OCI-LY7 (cell line): ENCODE results near the gene PHETA2. TPM values are rescaled to one million over a fixed set of nuclear protein-coding genes. Genes with fewer than 3 reads are reported as not detected.

ENCODE experiments used
- BruUV-seq: library from RNA; stranded (reverse); fragments of 400-500 nt; replicated peaks from 2 replicates; lab custom pipeline; 2021; lab: Mats Ljungman, UMichigan
- CTCF ChIA-PET: fragments of 300-600 bp; sonication (Branson Sonifier 250); formaldehyde crosslinking; loops from one replicate; lab custom pipeline; 2022; ENCODE audit warnings: antibody characterized with exemption; ENCODE audit not compliant: unreplicated experiment; lab: Charles Lee
- POLR2A ChIA-PET: fragments of 300-600 bp; sonication (Branson Sonifier 250); formaldehyde crosslinking; loops from one replicate; lab custom pipeline; 2022; ENCODE audit warnings: antibody characterized with exemption; lab: Charles Lee
- DNase-seq: peaks from one replicate; pipeline ENCODE4 v3.0.0-alpha.2; 2015; ENCODE audit warnings: low spot score
- H2AFZ ChIP-seq: fragments of 200-600 bp; sonication (generic), shearing (Covaris generic); 2 replicates; pipeline ENCODE4 v1.6.1; 2014; ENCODE audit warnings: mild to moderate bottlenecking, antibody characterized with exemption, low read length, moderate library complexity
- H3K27ac ChIP-seq: fragments of 200-600 bp; sonication (generic); 2 replicates; pipeline ENCODE4 v1.5.1; 2014; ENCODE audit warnings: mixed run types, low read depth, mild to moderate bottlenecking, moderate library complexity, low read length, inconsistent platforms; ENCODE audit not compliant: poor library complexity, severe bottlenecking
- H3K36me3 ChIP-seq: fragments of 200-600 bp; sonication (generic); 2 replicates; pipeline ENCODE4 v1.6.1; 2014; ENCODE audit warnings: mild to moderate bottlenecking, antibody characterized with exemption, low read length, moderate library complexity, mixed read lengths; ENCODE audit not compliant: insufficient read depth
- H3K4me1 ChIP-seq: fragments of 200-600 bp; sonication (generic); 2 replicates; pipeline ENCODE4 v1.5.1; 2014; ENCODE audit warnings: mild to moderate bottlenecking, low read length; ENCODE audit not compliant: insufficient read depth, poor library complexity, severe bottlenecking
- H3K4me2 ChIP-seq: fragments of 200-600 bp; sonication (generic); 2 replicates; pipeline ENCODE4 v1.6.1; 2014; ENCODE audit warnings: mild to moderate bottlenecking, low read length
- H3K4me3 ChIP-seq: fragments of 200-600 bp; sonication (generic); 2 replicates; pipeline ENCODE4 v1.5.1; 2014; ENCODE audit warnings: mild to moderate bottlenecking, low read depth, low read length; ENCODE audit not compliant: poor library complexity, severe bottlenecking
- H3K79me2 ChIP-seq: fragments of 200-600 bp; sonication (generic); 2 replicates; pipeline ENCODE4 v1.6.1; 2016; ENCODE audit warnings: low read depth, mild to moderate bottlenecking, low read length, moderate library complexity, mixed read lengths; ENCODE audit not compliant: insufficient read depth
- H3K9me2 ChIP-seq: fragments of 200-600 bp; sonication (generic); 2 replicates; pipeline ENCODE4 v1.6.1; 2016; ENCODE audit warnings: mild to moderate bottlenecking, low read length, mixed read lengths; ENCODE audit not compliant: insufficient read depth
- H3K9me3 ChIP-seq: fragments of 200-600 bp; sonication (generic); 2 replicates; pipeline ENCODE4 v1.6.1; 2014; ENCODE audit warnings: mild to moderate bottlenecking, mixed run types, low read length, mixed read lengths
- H4K20me1 ChIP-seq: fragments of 200-600 bp; sonication (generic); 2 replicates; pipeline ENCODE4 v1.6.1; 2014; ENCODE audit warnings: mild to moderate bottlenecking, antibody characterized with exemption, low read length, moderate library complexity, mixed read lengths; ENCODE audit not compliant: insufficient read depth
- EZH2phosphoT487 ChIP-seq: fragments of 200-600 bp; sonication (generic); IDR thresholded peaks from 2 replicates; pipeline ENCODE4 v1.6.1; 2018; ENCODE audit warnings: low read depth, borderline replicate concordance, mild to moderate bottlenecking, mixed run types, antibody characterized with exemption, low read length, moderate library complexity, mixed read lengths
- intact Hi-C: fragments of 100-400 bp; cut with micrococcal nuclease; formaldehyde crosslinking; loops from one replicate; pipeline ENCODE4 v1.10.0; 2022; ENCODE audit not compliant: unreplicated experiment
- total RNA-seq, 2 experiments: library from RNA; depleted of rRNA in 1 of 2; stranded (reverse); fragments of >200 nt in 1 of 2; shearing (Covaris generic) in 1 of 2; gene quantifications; 2 replicates each; pipeline ENCODE4 v1.2.3, GENCODE V29; 2014 to 2022
- TF ChIP-seq, protein P1 (sequence below): fragments of 200-600 bp; sonication (generic); conservative IDR thresholded peaks from 2 replicates; pipeline ENCODE4 v1.5.1; 2014; ENCODE audit warnings: mild to moderate bottlenecking, antibody characterized with exemption, low read length, moderate library complexity, mixed read lengths

Gene PHETA2
- total RNA-seq, 2 experiments from 2014 or later: 0.23 TPM; not detected in 1

DNA sequence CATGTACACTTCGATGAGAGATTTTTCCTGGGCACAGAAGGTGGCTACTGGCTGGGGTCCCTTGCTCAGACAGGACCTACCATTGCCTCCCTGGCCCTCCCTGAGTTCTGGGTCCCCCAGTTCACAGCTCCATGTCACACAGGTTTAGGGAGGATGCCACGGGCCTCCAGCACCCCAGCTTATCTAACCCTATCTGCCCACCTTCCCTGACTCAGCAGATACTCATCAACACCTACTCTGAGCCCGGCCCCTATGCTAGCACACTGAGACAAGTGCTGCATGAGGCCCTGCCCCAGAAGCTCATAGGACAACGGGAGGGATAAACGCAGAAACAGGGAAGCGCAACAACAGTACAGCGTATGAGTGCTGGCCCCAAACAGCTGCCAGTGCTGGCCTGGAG lies 13.0 kb upstream of the PHETA2 start:
- H3K4me2 ChIP-seq: no peak overlapping the region
- no TSS peak for BruUV-seq
- peaks cover 74% of the 10 kb centered on the region for H3K36me3 ChIP-seq
- peaks cover 13% of the 10 kb centered on the region for H3K9me3 ChIP-seq
- intact Hi-C loops: no loop called here
- no peaks in the 10 kb centered on the region for H3K79me2 ChIP-seq
- H3K9me2 ChIP-seq: no peaks in the 10 kb centered on the region
- no peak overlapping the region for H3K27ac ChIP-seq
- no peak overlapping the region for H2AFZ ChIP-seq
- no peaks in the 10 kb centered on the region for H3K4me1 ChIP-seq
- H3K4me3 ChIP-seq: no peak overlapping the region
- ChIA-PET POLR2A (interaction anchor here (0.5 to 1.0 kb wide), 3 partner anchors 27 to 799 kb away, joined by 3 to 5 read pairs (median 4); no protein-coding TSS in a partner anchor), CTCF (no interaction called here)
- TF ChIP-seq, protein P1, sequence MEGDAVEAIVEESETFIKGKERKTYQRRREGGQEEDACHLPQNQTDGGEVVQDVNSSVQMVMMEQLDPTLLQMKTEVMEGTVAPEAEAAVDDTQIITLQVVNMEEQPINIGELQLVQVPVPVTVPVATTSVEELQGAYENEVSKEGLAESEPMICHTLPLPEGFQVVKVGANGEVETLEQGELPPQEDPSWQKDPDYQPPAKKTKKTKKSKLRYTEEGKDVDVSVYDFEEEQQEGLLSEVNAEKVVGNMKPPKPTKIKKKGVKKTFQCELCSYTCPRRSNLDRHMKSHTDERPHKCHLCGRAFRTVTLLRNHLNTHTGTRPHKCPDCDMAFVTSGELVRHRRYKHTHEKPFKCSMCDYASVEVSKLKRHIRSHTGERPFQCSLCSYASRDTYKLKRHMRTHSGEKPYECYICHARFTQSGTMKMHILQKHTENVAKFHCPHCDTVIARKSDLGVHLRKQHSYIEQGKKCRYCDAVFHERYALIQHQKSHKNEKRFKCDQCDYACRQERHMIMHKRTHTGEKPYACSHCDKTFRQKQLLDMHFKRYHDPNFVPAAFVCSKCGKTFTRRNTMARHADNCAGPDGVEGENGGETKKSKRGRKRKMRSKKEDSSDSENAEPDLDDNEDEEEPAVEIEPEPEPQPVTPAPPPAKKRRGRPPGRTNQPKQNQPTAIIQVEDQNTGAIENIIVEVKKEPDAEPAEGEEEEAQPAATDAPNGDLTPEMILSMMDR: no peak
- no peak for TF ChIP-seq EZH2phosphoT487
- DNase-seq: no peak
- H4K20me1 ChIP-seq: no peaks in the 10 kb centered on the region

- no peak overlapping the region for H3K4me3 ChIP-seq
- no peak overlapping the region for H3K4me2 ChIP-seq
- intact Hi-C loops: no loop called here
- no peak overlapping the region for H2AFZ ChIP-seq
- no peak for TF ChIP-seq EZH2phosphoT487
- TF ChIP-seq, protein P1: no peak
- ChIA-PET POLR2A (interaction anchor here (0.8 kb wide), 1 partner anchor 283 kb away, joined by 3 read pairs; no protein-coding TSS in a partner anchor), CTCF (no interaction called here)
- H3K4me1 ChIP-seq: no peaks in the 10 kb centered on the region
- no peaks in the 10 kb centered on the region for H4K20me1 ChIP-seq
- no peaks in the 10 kb centered on the region for H3K9me2 ChIP-seq
- no peak overlapping the region for H3K27ac ChIP-seq
- no TSS peak for BruUV-seq
- DNase-seq: no peak
- H3K9me3 ChIP-seq: no peaks in the 10 kb centered on the region
- H3K36me3 ChIP-seq: peaks cover 76% of the 10 kb centered on the region
- H3K79me2 ChIP-seq: no peaks in the 10 kb centered on the region
These were observed 11.4 kb upstream of the PHETA2 start for GRCh38 chr22:42062506-42063170.

DNA sequence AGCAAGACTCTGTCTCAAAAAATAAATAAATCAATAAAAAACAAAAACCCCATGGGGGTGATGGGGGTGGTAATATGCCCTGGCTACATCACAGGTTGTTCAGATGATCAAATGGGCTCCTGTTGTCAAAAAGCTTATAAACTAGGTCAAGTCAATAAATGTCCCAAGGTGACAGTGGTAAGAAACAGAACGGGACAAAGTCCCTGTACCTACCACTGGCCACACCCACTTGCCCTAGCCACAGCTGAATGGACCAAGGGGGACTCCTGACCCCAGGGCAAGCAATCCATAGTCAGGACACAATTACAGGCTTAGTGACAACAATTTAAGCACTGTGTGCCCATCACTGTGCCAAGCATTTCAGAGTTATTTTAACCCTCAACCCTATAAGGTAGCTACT lies 9.4 kb upstream of the PHETA2 start:
- Histone ChIP-seq H3K27ac (no peak overlapping the region), H2AFZ (no peak overlapping the region), H3K4me1 (peaks cover 4% of the 10 kb centered on the region), H3K4me2 (no peak overlapping the region), H3K9me3 (no peaks in the 10 kb centered on the region), H3K36me3 (peaks cover 64% of the 10 kb centered on the region), H3K4me3 (no peak overlapping the region), H3K9me2 (no peaks in the 10 kb centered on the region), H4K20me1 (no peaks in the 10 kb centered on the region), H3K79me2 (no peaks in the 10 kb centered on the region)
- CTCF ChIA-PET: no interaction called here
- intact Hi-C loops: no loop called here
- DNase-seq: no peak
- no TSS peak for BruUV-seq
- POLR2A ChIA-PET: interaction anchor here (0.5 to 1.2 kb wide), 2 partner anchors 10 to 501 kb away, joined by 4 read pairs; no protein-coding TSS in a partner anchor
- TF ChIP-seq EZH2phosphoT487: no peak
- TF ChIP-seq, protein P1: no peak
